OCI-LY3 (cell line): ENCODE results near the gene SDC4.

Experiments
- EZH2phosphoT487 ChIP-seq: fragments of 200-600 bp; shearing (Covaris generic); IDR thresholded peaks from 2 replicates; pipeline ENCODE4 v1.6.1; 2018; ENCODE audit warnings: antibody characterized with exemption, mixed run types, low read depth
- TF ChIP-seq, protein P1 (sequence below): fragments of 200-600, 300-600 bp; sonication (generic); IDR thresholded peaks from 2 replicates; pipeline ENCODE4 v1.5.1; 2014; ENCODE audit warnings: antibody characterized with exemption, low read length, low read depth

- TF ChIP-seq, protein P1, sequence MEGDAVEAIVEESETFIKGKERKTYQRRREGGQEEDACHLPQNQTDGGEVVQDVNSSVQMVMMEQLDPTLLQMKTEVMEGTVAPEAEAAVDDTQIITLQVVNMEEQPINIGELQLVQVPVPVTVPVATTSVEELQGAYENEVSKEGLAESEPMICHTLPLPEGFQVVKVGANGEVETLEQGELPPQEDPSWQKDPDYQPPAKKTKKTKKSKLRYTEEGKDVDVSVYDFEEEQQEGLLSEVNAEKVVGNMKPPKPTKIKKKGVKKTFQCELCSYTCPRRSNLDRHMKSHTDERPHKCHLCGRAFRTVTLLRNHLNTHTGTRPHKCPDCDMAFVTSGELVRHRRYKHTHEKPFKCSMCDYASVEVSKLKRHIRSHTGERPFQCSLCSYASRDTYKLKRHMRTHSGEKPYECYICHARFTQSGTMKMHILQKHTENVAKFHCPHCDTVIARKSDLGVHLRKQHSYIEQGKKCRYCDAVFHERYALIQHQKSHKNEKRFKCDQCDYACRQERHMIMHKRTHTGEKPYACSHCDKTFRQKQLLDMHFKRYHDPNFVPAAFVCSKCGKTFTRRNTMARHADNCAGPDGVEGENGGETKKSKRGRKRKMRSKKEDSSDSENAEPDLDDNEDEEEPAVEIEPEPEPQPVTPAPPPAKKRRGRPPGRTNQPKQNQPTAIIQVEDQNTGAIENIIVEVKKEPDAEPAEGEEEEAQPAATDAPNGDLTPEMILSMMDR, result no peak
- TF ChIP-seq EZH2phosphoT487, result no peak
Observed at GRCh38 chr20:45323731-45324130, 24.5 kb downstream of the SDC4 start.
